Hematopoietic multipotent progenitor cell treated with erythropoietin and hydrocortisone succinate and interleukin-3 and kit ligand, for 17 days (in vitro differentiated cells): ENCODE measurements around the gene LCP1.
"Not testable (repeated sequence)": the region's sequence is repeated elsewhere in the genome, so short reads cannot be mapped to it uniquely, and the experiment has no call there.

Experiments used
- DNase-seq: peaks from one replicate; pipeline ENCODE4 v3.0.0-alpha.2; 2015; ENCODE audit warnings: low spot score

The LCP1 gene

GRCh38 chr13:46181377-46181839 lies 569 bp downstream of the LCP1 start:
- no peak for DNase-seq

DNA sequence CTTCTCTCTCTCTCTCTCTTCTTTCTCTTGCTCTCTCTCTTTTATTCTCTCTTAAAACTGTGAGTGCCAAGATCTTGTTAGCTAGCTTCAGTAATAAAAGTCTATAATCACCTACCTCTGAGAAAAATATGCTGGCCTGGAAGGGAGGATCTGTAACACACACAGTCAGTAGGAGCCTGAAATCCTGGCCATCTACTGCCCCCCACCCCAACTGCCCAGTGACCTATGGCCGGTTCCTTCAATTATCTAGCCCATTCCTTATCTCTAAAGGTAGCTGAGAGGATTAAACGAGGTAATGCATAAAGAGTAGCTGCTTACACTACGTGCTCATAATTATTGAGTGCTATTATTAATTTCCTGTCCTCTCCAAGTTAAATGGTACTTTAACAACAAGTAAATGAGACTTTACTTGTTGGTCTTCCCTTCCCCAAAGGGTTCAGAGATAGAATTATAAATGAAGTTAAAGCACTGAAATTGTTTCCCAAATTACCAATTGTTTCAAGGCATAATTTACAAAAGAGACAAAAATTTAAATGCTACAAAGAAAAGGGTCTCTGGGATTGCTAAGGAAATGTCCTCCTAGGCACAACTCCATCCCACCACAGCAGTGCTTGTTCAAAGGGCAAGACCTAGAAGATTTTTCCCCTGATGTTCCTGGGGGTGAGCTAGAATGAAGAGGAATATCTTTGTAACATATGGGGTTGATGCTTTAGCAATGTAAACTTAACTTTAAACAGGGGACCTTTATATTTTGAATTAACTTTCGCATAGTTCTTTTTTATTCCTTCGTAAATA lies 1.8 kb downstream of the LCP1 start:
- DNase-seq: no peak

DNA sequence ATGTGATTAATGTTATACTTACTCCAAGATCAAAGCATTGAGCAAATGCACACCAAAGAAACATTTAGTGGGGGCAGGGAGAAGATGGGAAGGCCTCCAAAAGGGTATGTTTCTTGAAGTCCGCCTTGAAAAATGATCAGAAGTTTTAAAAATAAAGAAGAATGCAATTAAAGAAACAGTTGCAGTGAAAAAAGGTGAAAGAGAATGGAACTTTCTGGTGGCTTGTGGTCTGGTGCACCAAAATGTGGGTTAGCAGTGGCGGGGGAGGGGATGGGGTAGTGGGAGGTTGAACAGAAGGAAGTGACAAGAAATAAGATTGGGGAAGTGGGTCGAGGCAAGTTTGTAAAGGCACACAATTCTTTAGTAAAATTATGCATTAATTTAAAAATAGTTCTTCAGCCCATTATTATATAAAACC lies 2.5 kb downstream of the LCP1 start:
- no peak for DNase-seq

GRCh38 chr13:46178821-46179220 lies 3.2 kb downstream of the LCP1 start:
- no peak for DNase-seq

- no peak for DNase-seq
Measured at GRCh38 chr13:46178143-46178542, 3.8 kb downstream of the LCP1 start.

DNA sequence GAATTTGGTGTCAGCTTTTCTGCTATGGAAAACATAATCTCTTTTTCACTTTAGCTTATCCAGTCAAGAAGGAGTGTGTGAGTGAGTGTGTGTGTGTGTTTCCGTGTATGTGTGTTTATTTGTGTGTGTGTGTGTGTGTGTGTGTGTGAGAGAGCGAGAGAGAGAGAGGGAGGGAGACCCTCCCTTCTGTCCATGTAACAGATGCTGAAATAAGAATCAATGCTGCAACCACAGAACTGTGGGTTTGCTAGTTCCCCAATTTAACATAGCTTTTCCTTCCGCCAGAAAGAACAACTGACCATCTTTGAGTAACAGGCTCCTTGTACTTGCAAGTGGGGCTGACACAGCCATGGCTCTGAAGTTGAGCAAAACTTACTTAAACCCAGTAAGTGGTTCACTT lies 5.2 kb downstream of the LCP1 start:
- no peak for DNase-seq

- no peak for DNase-seq
Measured at GRCh38 chr13:46173656-46174055, 8.3 kb downstream of the LCP1 start.

DNA sequence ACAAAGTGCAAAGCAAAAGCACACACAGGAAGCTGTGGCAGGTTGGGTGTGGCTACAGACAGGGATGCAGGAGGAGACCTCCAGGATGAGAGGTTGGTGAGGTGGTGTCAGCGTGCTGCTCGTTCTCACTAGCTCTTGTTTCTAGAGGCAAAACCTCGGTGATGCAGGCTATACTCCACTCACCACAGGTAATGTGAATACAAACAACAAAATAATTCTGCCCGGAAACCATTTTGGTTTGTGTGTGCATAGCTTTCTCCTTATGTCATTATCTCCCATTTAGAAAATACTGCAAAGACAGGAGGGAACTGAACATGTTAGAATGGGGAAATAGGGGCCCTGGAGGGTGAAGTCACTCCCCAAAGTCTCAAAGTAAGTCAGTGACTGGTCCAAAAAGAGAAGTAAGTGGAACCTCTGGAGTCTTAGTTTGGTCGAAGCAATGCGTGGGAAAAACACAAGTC lies 9.4 kb downstream of the LCP1 start:
- DNase-seq: no peak

DNA sequence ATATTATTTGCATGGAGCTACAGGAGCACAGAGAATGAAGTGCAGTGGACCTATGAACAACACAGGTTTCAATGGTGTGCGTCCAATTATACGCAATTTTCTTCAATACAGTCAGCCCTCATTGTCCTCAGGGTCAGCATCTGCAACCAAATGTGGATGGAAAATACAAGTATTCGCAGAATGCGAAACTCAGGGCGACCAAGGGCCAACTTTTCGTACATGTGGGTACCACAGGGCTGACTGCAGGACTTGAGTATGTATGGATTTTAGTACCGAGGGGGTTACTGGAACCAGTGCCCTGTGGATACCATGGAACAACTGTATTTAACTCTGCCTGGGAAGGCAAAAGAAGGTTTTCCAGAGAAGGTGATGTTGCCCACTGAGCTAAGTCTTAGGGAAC lies 10.2 kb downstream of the LCP1 start:
- DNase-seq: no peak

DNA sequence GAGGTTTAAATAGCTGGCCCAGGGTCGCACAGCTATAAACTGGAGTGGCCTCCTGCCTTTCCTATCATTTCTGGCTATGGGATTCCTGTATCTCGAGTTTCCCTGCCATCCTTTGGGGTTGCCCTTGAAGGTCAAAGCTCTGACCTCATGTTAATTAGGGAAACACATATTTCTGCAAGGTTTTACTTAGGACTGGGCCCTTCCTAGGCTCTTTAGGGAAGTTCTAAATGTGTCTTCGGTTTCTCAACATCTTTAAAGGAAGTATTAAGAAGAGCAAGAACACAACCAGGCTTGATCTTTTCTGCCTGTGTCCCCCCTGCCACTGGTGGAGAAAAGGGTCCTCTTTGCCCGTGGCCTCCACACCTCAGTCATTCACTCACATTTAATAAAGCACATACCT lies 10.8 kb downstream of the LCP1 start:
- DNase-seq: no peak

GRCh38 chr13:46170687-46171086 lies 11.3 kb downstream of the LCP1 start:
- no peak for DNase-seq

DNA sequence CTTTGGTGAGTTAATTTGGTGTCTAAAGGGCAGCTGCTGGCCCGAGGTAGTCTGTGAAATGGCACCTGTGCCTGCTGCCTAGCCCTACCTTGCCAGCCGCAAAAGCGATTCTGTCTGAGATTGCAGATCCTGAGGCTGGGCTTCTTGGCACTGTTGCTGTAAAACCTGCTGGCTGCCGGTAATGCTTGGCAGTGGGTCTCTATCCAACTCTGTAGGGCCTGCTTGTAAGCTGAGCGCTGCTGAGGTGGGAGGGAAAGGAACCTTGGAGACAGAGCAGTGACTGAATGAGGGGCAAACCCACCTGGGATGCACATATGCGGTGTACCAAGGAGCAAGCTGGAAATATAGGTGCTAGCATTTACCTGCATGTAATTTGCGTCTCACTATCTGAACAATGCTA lies 11.7 kb downstream of the LCP1 start:
- DNase-seq: no peak

DNA sequence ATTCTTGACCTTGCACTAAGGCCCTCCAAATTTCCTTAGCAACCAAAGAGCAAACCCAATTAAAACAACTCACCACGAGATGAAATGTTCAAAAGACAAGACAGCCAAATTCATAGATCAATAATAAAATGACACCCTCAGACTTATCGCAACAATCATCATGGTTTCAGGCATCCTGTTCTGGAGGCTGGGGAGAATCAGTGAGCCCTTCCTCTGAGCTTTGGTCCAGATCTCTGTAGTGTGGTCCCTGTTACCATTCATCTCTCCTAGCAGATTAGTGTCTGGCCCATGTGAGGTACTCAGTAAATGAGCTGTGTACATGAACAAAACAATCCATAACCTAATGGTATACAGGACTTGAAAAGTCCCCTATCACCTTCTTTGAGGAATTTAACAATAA lies 12.2 kb downstream of the LCP1 start:
- no peak for DNase-seq

- no peak for DNase-seq
Measured at GRCh38 chr13:46168783-46169182, 13.2 kb downstream of the LCP1 start.

- no peak for DNase-seq
Measured at GRCh38 chr13:46168341-46168740, 13.6 kb downstream of the LCP1 start.

DNA sequence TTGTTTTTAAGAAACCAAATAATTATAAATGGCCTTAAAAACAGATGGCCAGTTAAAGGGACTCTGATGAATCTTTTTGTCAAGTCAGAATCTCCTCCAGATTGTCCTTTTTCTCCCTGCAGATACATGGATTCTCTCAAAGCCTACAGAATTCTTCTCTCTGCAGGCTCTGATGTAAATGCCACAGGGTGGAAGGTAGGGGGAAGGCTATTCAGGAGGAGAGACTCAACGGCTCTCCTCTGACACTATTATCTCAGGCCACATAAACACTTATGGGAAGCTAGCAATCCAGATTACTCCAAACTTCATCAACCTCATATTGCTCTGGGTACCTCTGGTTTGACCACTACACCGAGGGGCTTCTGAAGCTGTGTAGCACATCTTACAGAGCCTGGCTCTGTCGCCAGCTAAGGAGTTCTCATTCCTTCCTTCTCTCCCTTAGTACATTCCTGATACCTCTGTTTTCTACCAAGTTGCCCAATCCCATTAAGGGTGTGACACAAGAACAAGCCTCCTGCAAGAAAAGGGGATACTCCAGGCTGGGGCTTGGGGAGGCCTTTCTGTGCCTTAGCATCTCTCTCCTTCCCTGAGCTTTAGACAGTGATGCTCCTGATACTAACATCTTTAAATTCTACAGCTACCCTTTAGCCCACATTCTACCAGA lies 14.9 kb downstream of the LCP1 start:
- DNase-seq: no peak

- no peak for DNase-seq
Measured at GRCh38 chr13:46166224-46166584, 15.8 kb downstream of the LCP1 start.

DNA sequence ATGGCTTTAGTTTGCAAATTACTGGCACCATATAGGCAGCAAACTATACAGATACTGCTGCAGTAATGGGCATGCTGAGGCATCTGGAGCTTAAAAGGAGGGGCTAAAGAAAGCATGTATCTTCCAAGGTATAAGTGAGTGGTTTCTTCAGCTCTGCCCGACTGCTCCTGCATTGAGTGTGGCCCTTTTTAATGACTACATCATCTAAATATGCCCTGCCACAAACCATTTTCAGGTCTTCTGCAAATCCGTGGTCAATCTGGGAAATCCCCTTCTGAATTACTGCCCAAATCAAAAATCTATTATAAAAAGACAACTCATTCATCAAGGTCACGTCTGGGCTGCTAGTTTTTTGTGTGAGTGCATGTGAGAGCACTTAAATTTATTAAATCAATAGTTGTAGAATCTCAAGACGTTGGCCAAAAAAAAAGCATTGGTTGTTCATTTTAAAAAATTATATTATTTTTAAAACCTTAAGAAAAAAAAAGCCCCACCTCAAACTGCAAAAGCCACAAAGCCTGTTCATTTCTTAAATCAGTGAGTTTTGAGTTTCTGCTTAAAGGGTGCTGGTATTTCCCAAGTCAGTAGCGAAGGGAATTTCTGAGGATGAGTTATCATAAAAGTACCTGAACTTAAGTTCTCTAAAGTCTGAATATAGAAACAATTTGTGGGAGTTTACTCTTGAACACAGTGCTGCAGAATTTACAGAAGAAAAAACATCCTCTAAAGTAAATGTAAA lies 16.3 kb downstream of the LCP1 start:
- no peak for DNase-seq

DNA sequence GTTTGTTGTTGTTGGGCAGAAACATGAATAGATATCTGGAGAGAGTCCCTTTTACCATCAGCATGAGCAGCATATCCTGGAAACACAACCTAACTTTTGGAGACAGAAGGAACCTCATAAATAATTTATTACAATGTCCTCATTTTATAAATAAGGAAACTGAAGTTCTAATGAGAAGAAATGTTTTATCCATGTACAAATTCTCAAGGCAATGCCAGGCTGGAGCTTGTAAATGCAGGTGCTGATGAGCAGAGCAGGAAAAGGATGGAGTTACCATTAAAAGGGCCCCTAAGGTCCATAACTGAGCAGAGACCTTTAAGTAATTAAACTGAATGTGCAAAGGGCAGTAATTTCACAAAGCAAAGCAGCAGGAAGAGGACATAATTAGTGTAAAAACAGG lies 17.3 kb downstream of the LCP1 start:
- DNase-seq: no peak

GRCh38 chr13:46162741-46163140 lies 19.2 kb downstream of the LCP1 start:
- not testable (repeated sequence) for DNase-seq

DNA sequence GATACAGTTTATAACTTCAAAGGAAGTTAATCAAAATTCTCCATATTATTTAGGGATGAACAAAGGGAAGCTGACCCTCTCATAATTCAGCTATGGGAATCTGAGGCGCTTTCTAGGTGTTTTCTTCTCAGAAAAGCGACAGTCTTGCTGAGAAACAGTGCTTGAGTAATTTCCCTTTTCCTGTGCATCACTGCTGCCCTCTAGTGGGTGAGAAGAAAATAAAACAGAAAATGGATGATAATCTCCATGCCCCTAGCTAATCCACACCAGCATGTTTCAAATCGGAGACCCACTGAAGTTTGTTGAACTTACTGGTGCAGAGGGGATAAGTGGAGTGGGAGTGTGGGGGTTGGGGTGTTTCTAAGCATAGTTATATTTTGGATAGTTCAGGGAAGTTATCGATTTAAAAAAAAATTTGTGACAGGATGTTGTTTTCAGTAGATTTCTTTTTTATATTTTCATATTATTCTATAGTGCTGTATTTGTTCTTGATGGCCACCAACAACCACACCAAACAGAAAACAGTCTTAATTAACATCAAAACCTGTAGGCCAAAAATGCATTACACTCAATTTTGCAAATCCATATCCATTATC lies 21.4 kb downstream of the LCP1 start:
- DNase-seq: peak; percentile 74

- no peak for DNase-seq
Measured at GRCh38 chr13:46160065-46160464, 21.9 kb downstream of the LCP1 start.

- DNase-seq: no peak
Measured at GRCh38 chr13:46158983-46159382, 23.0 kb downstream of the LCP1 start.
